Naive thymus-derived CD4-positive, alpha-beta T cell (primary cell): ENCODE data around the gene GGCX. TPM values are rescaled to one million over a fixed set of nuclear protein-coding genes. Genes with fewer than 3 reads are reported as not detected.

ENCODE experiments used
- ATAC-seq: fragments of 150-1000 bp; cut with Tn5 transposase; 2 replicates; pipeline ENCODE4 v1.10.0; 2021; ENCODE audit warnings: mild to moderate bottlenecking, moderate library complexity
- CTCF ChIA-PET: fragments of 350-600 bp; sonication (Branson Sonifier 250); formaldehyde crosslinking; loops from one replicate; lab custom pipeline; 2021; ENCODE audit warnings: antibody characterized with exemption; lab: Charles Lee
- POLR2A ChIA-PET: fragments of 350-600 bp; sonication (Branson Sonifier 250); formaldehyde crosslinking; loops from one replicate; lab custom pipeline; 2021; ENCODE audit warnings: antibody characterized with exemption, inconsistent platforms; lab: Charles Lee
- DNase-seq, 9 donors: peaks; one replicate each; pipeline versions ENCODE4 v3.0.0 to v3.0.0-alpha.2; 2020 to 2022; ENCODE audit warnings: mixed read lengths in 1 of 9
- H3K27ac ChIP-seq: one replicate; pipeline ENCODE4 v1.7.0; 2013; ENCODE audit warnings: mild to moderate bottlenecking, low read depth, low read length, moderate library complexity
- H3K27me3 ChIP-seq, 2 donors: one replicate each; pipeline ENCODE4 v1.7.0; 2013; ENCODE audit warnings: low read length in 2 of 2, mild to moderate bottlenecking in 2 of 2, moderate library complexity in 2 of 2; ENCODE audit not compliant: control insufficient read depth in 2 of 2, insufficient read depth in 2 of 2
- H3K36me3 ChIP-seq, 3 experiments: 1 replicate in 2 of 3; 2 replicates in 1 of 3; pipeline ENCODE4 v1.7.0; 2013; ENCODE audit warnings: low read length in 3 of 3, mild to moderate bottlenecking in 3 of 3, moderate library complexity in 1 of 3; ENCODE audit not compliant: insufficient read depth in 3 of 3, control insufficient read depth in 2 of 3
- H3K4me1 ChIP-seq, 2 donors: one replicate each; pipeline ENCODE4 v1.7.0; 2013; ENCODE audit warnings: low read length in 2 of 2, mild to moderate bottlenecking in 2 of 2, moderate library complexity in 1 of 2; ENCODE audit not compliant: control insufficient read depth in 2 of 2, insufficient read depth in 2 of 2
- H3K4me3 ChIP-seq: 2 replicates; pipeline ENCODE4 v1.7.0; 2013; ENCODE audit warnings: mild to moderate bottlenecking, low read length
- H3K9me3 ChIP-seq, 3 experiments: 1 replicate in 2 of 3; 2 replicates in 1 of 3; pipeline ENCODE4 v1.7.0; 2013; ENCODE audit warnings: low read length in 3 of 3; ENCODE audit not compliant: control insufficient read depth in 2 of 3
- H3K27ac Mint-ChIP-seq, 9 donors: one replicate each; pipeline ENCODE4 v1.8.0; 2020 to 2022; ENCODE audit warnings: mixed read lengths in 9 of 9, mild to moderate bottlenecking in 8 of 9, moderate library complexity in 5 of 9, inconsistent platforms in 2 of 9
- H3K27me3 Mint-ChIP-seq, 5 donors: one replicate each; pipeline ENCODE4 v1.8.0; 2021 to 2022; ENCODE audit warnings: mixed read lengths in 5 of 5, mild to moderate bottlenecking in 1 of 5
- H3K36me3 Mint-ChIP-seq, 5 donors: one replicate each; pipeline ENCODE4 v1.8.0; 2020 to 2022; ENCODE audit warnings: mixed read lengths in 5 of 5, mild to moderate bottlenecking in 3 of 5, inconsistent platforms in 1 of 5
- H3K4me1 Mint-ChIP-seq, 7 donors: one replicate each; pipeline ENCODE4 v1.8.0; 2020 to 2022; ENCODE audit warnings: mixed read lengths in 7 of 7, mild to moderate bottlenecking in 3 of 7, inconsistent platforms in 1 of 7
- H3K4me3 Mint-ChIP-seq, 10 donors: one replicate each; pipeline ENCODE4 v1.8.0; 2020 to 2022; ENCODE audit warnings: mild to moderate bottlenecking in 10 of 10, mixed read lengths in 10 of 10, moderate library complexity in 6 of 10, inconsistent platforms in 2 of 10
- H3K9me3 Mint-ChIP-seq, 11 donors: one replicate each; pipeline ENCODE4 v1.8.0; 2020 to 2022; ENCODE audit warnings: mixed read lengths in 11 of 11, mild to moderate bottlenecking in 4 of 11, inconsistent platforms in 1 of 11, moderate library complexity in 1 of 11
- intact Hi-C, 2 donors: fragments of 100-400 bp; cut with micrococcal nuclease; formaldehyde crosslinking; loops; one replicate each; pipeline ENCODE4 v1.15.1; 2023
- polyA plus RNA-seq, 2 donors: library from polyadenylated mRNA; unstranded; fragments of 300-500 nt; fragmentation: Illumina TruSeq; gene quantifications; one replicate each; pipeline ENCODE4 v1.2.3, GENCODE V29; 2021
- total RNA-seq, 6 experiments: library from RNA in 5 of 6; stranded (reverse) in 5 of 6; gene quantifications; 1 replicate in 5 of 6; 2 replicates in 1 of 6; pipeline ENCODE4 v1.2.3 and lab custom pipeline; 2021 to 2026

GGCX gene
- total and polyA plus RNA-seq, 7 experiments from 2014 or later = 11.8 to 34.2 (median 20.5) TPM

DNA sequence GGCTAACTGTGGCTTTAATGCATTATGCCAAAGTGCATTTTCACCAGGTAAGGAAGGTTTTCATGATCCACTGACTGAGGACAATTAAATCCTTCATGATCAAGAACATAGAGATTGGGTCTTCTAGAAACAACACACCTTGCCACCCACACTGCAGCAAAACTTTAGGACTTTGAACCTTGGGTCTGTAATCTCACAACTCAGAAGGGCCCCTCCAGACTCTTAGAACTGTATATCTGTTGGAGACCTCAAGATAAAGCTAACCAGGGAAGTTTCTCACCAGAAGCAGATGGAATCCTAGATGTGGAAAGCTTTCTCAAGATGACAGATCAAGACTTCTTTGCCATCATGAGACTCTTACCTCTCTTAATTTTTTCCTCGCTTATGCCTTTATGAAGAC lies 64.9 kb downstream of the GGCX start:
- Mint-ChIP-seq H3K9me3 (peaks cover 0 to 3% (median 0%) of the 10 kb centered on the region in 11 donors), H3K36me3 (peaks cover 0 to 1% (median 0%) of the 10 kb centered on the region in 5 donors), H3K4me1 (peaks cover 0 to 7% (median 0%) of the 10 kb centered on the region in 7 donors), H3K27ac (no peak overlapping the region), H3K27me3 (peaks cover 0 to 2% (median 0%) of the 10 kb centered on the region in 5 donors), H3K4me3 (no peak overlapping the region)
- no peaks in the 10 kb centered on the region for H3K27me3 ChIP-seq
- H3K27ac ChIP-seq = no peak overlapping the region
- H3K4me1 ChIP-seq = no peaks in the 10 kb centered on the region
- ATAC-seq (no peak), DNase-seq (no peak)
- no peaks in the 10 kb centered on the region for H3K36me3 ChIP-seq
- POLR2A ChIA-PET = no interaction called here
- CTCF ChIA-PET = no interaction called here
- intact Hi-C loops = no loop called here
- no peaks in the 10 kb centered on the region for H3K9me3 ChIP-seq
- no peak overlapping the region for H3K4me3 ChIP-seq

Other genes starting within 250 kb of the GGCX start
- gene TGOLN2, start 233.5 kb downstream of the GGCX start, total RNA-seq = 100 to 1,000 TPM; 144 to 200 (median 178) TPM
- 100 to 1,000 TPM in 1 of 2 donors, 10 to 100 TPM in 1; 75.7 to 107 TPM for gene TGOLN2, start 233.5 kb downstream of the GGCX start, polyA plus RNA-seq
- 10 to 100 TPM; 18.5 to 30.5 (median 20.2) TPM for gene RETSAT, start 207.0 kb downstream of the GGCX start, total RNA-seq
- 10 to 100 TPM in 1 of 2 donors, 1 to 10 TPM in 1; 8.9 to 14.5 TPM for gene RETSAT, start 207.0 kb downstream of the GGCX start, polyA plus RNA-seq
- 10 to 100 TPM; 20.2 to 33.3 (median 21.7) TPM for gene ELMOD3, start 206.7 kb downstream of the GGCX start, total RNA-seq
- 10 to 100 TPM in 1 of 2 donors, 1 to 10 TPM in 1; 9.4 to 13.3 TPM for gene ELMOD3, start 206.7 kb downstream of the GGCX start, polyA plus RNA-seq
- 100 to 1,000 TPM in 2 of 5 experiments, 10 to 100 TPM in 3; 12.9 to 265 (median 29.7) TPM for gene CAPG, start 151.1 kb downstream of the GGCX start, total RNA-seq
- gene CAPG, start 151.1 kb downstream of the GGCX start, polyA plus RNA-seq = 10 to 100 TPM; 34.3 to 36.4 TPM
- gene SH2D6, start 142.8 kb downstream of the GGCX start, total RNA-seq = 1 to 10 TPM in 1 of 5 experiments, under 1 TPM in 2, not detected in 2; 0.48 to 1.1 (median 0.94) TPM
- not detected for gene SH2D6, start 142.8 kb downstream of the GGCX start, polyA plus RNA-seq
- gene MAT2A, start 22.3 kb downstream of the GGCX start, total RNA-seq = 100 to 1,000 TPM in 4 of 5 experiments, 10 to 100 TPM in 1; 96.3 to 268 (median 178) TPM
- 100 to 1,000 TPM in 1 of 2 donors, 10 to 100 TPM in 1; 79.8 to 120 TPM for gene MAT2A, start 22.3 kb downstream of the GGCX start, polyA plus RNA-seq
- gene VAMP8, start 16.1 kb upstream of the GGCX start, total RNA-seq = 100 to 1,000 TPM in 2 of 5 experiments, 10 to 100 TPM in 3; 55.1 to 137 (median 83.2) TPM
- gene VAMP8, start 16.1 kb upstream of the GGCX start, polyA plus RNA-seq = 100 to 1,000 TPM; 312 to 347 TPM
- 10 to 100 TPM; 25.6 to 73.8 (median 35.1) TPM for gene VAMP5, start 22.9 kb upstream of the GGCX start, total RNA-seq
- gene VAMP5, start 22.9 kb upstream of the GGCX start, polyA plus RNA-seq = 100 to 1,000 TPM; 115 to 121 TPM
- gene RNF181, start 34.3 kb upstream of the GGCX start, total RNA-seq = 100 to 1,000 TPM in 1 of 5 experiments, 10 to 100 TPM in 4; 38.5 to 118 (median 61.4) TPM
- gene RNF181, start 34.3 kb upstream of the GGCX start, polyA plus RNA-seq = 100 to 1,000 TPM; 168 to 175 TPM
- gene TMEM150A, start 41.2 kb upstream of the GGCX start, total RNA-seq = 10 to 100 TPM in 3 of 5 experiments, 1 to 10 TPM in 2; 5.1 to 17.8 (median 11.2) TPM
- 10 to 100 TPM; 11.1 to 15.4 TPM for gene TMEM150A, start 41.2 kb upstream of the GGCX start, polyA plus RNA-seq
- 10 to 100 TPM; 40.9 to 92.1 (median 51.6) TPM for gene C2orf68, start 50.6 kb upstream of the GGCX start, total RNA-seq
- 10 to 100 TPM; 24.9 to 26.6 TPM for gene C2orf68, start 50.6 kb upstream of the GGCX start, polyA plus RNA-seq
- gene USP39, start 54.7 kb upstream of the GGCX start, total RNA-seq = 10 to 100 TPM; 43.1 to 76.1 (median 57.3) TPM
- gene USP39, start 54.7 kb upstream of the GGCX start, polyA plus RNA-seq = 10 to 100 TPM; 63.7 to 83.6 TPM
- not detected for gene SFTPB, start 106.7 kb upstream of the GGCX start, total RNA-seq
- gene SFTPB, start 106.7 kb upstream of the GGCX start, polyA plus RNA-seq = not detected
- 100 to 1,000 TPM in 2 of 5 experiments, 10 to 100 TPM in 1, 1 to 10 TPM in 2; 5.9 to 780 (median 84.7) TPM for gene GNLY, start 132.9 kb upstream of the GGCX start, total RNA-seq
- 10 to 100 TPM; 11.1 to 13.5 TPM for gene GNLY, start 132.9 kb upstream of the GGCX start, polyA plus RNA-seq
- under 1 TPM in 2 of 5 experiments, not detected in 3; 0.42 to 0.73 TPM for gene ATOH8, start 192.5 kb upstream of the GGCX start, total RNA-seq
- not detected for gene ATOH8, start 192.5 kb upstream of the GGCX start, polyA plus RNA-seq